Amygdala (tissue), 56 donors: ENCODE data around the gene NMU.
"Not testable (repeated sequence)": the region's sequence is repeated elsewhere in the genome, so short reads cannot be mapped to it uniquely, and the experiment has no call there.

Experiments
- DNase-seq, 56 donors: peaks; one replicate each; lab custom pipeline; 2025; lab: John Stamatoyannopoulos, UW

NMU gene

GRCh38 chr4:55633903-55634302 is 2.2 kb downstream of the NMU start:
- DNase-seq, result no peak

- no peak for DNase-seq
Observed at GRCh38 chr4:55625835-55626234, 10.3 kb downstream of the NMU start.

- DNase-seq, result not testable (repeated sequence)
Observed at GRCh38 chr4:55624063-55624462, 12.0 kb downstream of the NMU start.

GRCh38 chr4:55618546-55619143 is 17.5 kb downstream of the NMU start:
- no peak for DNase-seq

GRCh38 chr4:55617587-55618197 is 18.4 kb downstream of the NMU start:
- no peak for DNase-seq

- no peak for DNase-seq
Observed at GRCh38 chr4:55615008-55615407, 21.1 kb downstream of the NMU start.

GRCh38 chr4:55613621-55614020 is 22.5 kb downstream of the NMU start:
- no peak for DNase-seq

GRCh38 chr4:55612341-55612740 is 23.8 kb downstream of the NMU start:
- DNase-seq, result no peak

- DNase-seq, result no peak
Observed at GRCh38 chr4:55611358-55612059, 24.6 kb downstream of the NMU start.

- DNase-seq, result no peak
Observed at GRCh38 chr4:55610381-55610780, 25.7 kb downstream of the NMU start.

GRCh38 chr4:55609393-55609866 is 26.7 kb downstream of the NMU start:
- no peak for DNase-seq

GRCh38 chr4:55608591-55608990 is 27.5 kb downstream of the NMU start:
- no peak for DNase-seq

GRCh38 chr4:55604996-55605395 is 31.1 kb downstream of the NMU start:
- no peak for DNase-seq

- DNase-seq, result no peak
Observed at GRCh38 chr4:55600640-55601039, 35.5 kb downstream of the NMU start.

- DNase-seq, result no peak
Observed at GRCh38 chr4:55598641-55599040, 37.5 kb downstream of the NMU start.

GRCh38 chr4:55592014-55592413 is 44.1 kb downstream of the NMU start, which contains the start of gene PDCL2:
PDCL2 (minus strand) TSS chr4:55592245; CDS start chr4:55592109, 136 bp downstream.
- no peak for DNase-seq

GRCh38 chr4:55588160-55588559 is 47.9 kb downstream of the NMU start:
- no peak for DNase-seq

- not testable (repeated sequence) for DNase-seq
Observed at GRCh38 chr4:55582773-55583172, 53.3 kb downstream of the NMU start.

- no peak for DNase-seq
Observed at GRCh38 chr4:55578341-55579010, 57.6 kb downstream of the NMU start.

GRCh38 chr4:55575513-55575912 is 60.6 kb downstream of the NMU start:
- no peak for DNase-seq

- no peak for DNase-seq
Observed at GRCh38 chr4:55574252-55574651, 61.8 kb downstream of the NMU start.
